Esophagus muscularis mucosa (tissue), 4 donors: ENCODE data around the gene TENM3. TPM values are rescaled to one million over a fixed set of nuclear protein-coding genes. Genes with fewer than 3 reads are reported as not detected.

ENCODE experiments used
- DNase-seq: peaks from one replicate; pipeline ENCODE4 v3.0.0-alpha.2; 2017; ENCODE audit errors: extremely low spot score
- H3K27ac ChIP-seq, 4 donors: fragments of 200-600 bp; sonication (generic); replicated peaks in 1 of 4; 1 replicate in 3 of 4; 2 replicates in 1 of 4; pipeline ENCODE4 v1.5.1; 2016 to 2019; ENCODE audit warnings: mild to moderate bottlenecking in 1 of 4
- H3K27me3 ChIP-seq, 4 donors: fragments of 200-600 bp; sonication (generic); one replicate each; pipeline versions ENCODE4 v1.5.1 to v1.6.0; 2016 to 2019
- H3K36me3 ChIP-seq, 4 donors: fragments of 200-600 bp; sonication (generic); one replicate each; pipeline ENCODE4 v1.5.1; 2016 to 2019
- H3K4me1 ChIP-seq, 4 donors: fragments of 200-600 bp; sonication (generic); one replicate each; pipeline ENCODE4 v1.5.1; 2016 to 2019
- H3K4me3 ChIP-seq, 4 donors: fragments of 200-600 bp; sonication (generic); 1 replicate in 2 of 4; 2 replicates in 2 of 4; pipeline ENCODE4 v1.5.1; 2016 to 2019; ENCODE audit warnings: mild to moderate bottlenecking in 4 of 4, moderate library complexity in 1 of 4
- H3K9me3 ChIP-seq, 4 donors: fragments of 200-600 bp; sonication (generic); 1 replicate in 3 of 4; 2 replicates in 1 of 4; pipeline ENCODE4 v1.5.1; 2016 to 2019
- CTCF ChIP-seq, 3 experiments: fragments of 200-600 bp in 2 of 3; fragments of 450-650 bp in 1 of 3; sonication (generic) in 2 of 3; IDR thresholded peaks; one replicate each; pipeline ENCODE4 v1.5.1; 2017 to 2019; ENCODE audit warnings: antibody characterized with exemption in 3 of 3, mild to moderate bottlenecking in 2 of 3, moderate library complexity in 1 of 3
- EP300 ChIP-seq: sonication (generic); formaldehyde crosslinking; IDR thresholded peaks from one replicate; pipeline ENCODE4 v1.6.1; 2017; ENCODE audit warnings: antibody characterized with exemption
- POLR2A ChIP-seq: fragments of 450-650 bp; IDR thresholded peaks from one replicate; pipeline ENCODE4 v1.6.1; 2017; ENCODE audit warnings: antibody characterized with exemption, moderate library complexity, mild to moderate bottlenecking, low read depth
- POLR2AphosphoS5 ChIP-seq, 2 donors: sonication (generic); formaldehyde crosslinking; IDR thresholded peaks; one replicate each; pipeline ENCODE4 v1.6.1; 2017; ENCODE audit warnings: antibody characterized with exemption in 2 of 2
- WGBS: methylation state at CpG from one replicate; pipeline ENCODE4 v1.1.5; 2018; 5-methylcytosine and 5-hydroxymethylcytosine counted together
- intact Hi-C: fragments of 100-400 bp; cut with DNase I; formaldehyde crosslinking; loops from one replicate; pipeline ENCODE4 v1.15.1; 2023
- total RNA-seq, 4 donors: library from RNA; depleted of rRNA; stranded (reverse); fragments of >200 nt; gene quantifications; one replicate each; pipeline versions ENCODE4 v1.1.0 to v1.2.1, GENCODE V29; 2016

TENM3 gene
- total RNA-seq, 4 donors from 2014 or later, result 16.2 to 30.5 (median 28.3) TPM

GRCh38 chr4:182230256-182230655 lies 12.9 kb upstream of the TENM3 start:
- H3K27ac ChIP-seq, result no peak overlapping the region

GRCh38 chr4:182231080-182231479 lies 12.1 kb upstream of the TENM3 start:
- no peak for DNase-seq
- 81% methylated on average over 4 of the region's 4 CpGs for WGBS
- Histone ChIP-seq H3K4me3 (no peak overlapping the region), H3K9me3 (no peaks in the 10 kb centered on the region), H3K4me1 (peaks cover 0 to 11% (median 2%) of the 10 kb centered on the region in 4 donors), H3K27me3 (no peaks in the 10 kb centered on the region), H3K36me3 (no peaks in the 10 kb centered on the region), H3K27ac (no peak overlapping the region)
- TF ChIP-seq EP300 (no peak), POLR2A (no peak), POLR2AphosphoS5 (IDR thresholded peaks at IDR 0.05) (no peak), CTCF (IDR thresholded peaks at IDR 0.05) (no peak)
- intact Hi-C loops, result no loop called here

More at GRCh38 chr4:182230256-182230655, 12.9 kb upstream of the TENM3 start:
- intact Hi-C loops, result no loop called here
- no peak overlapping the region for H3K4me3 ChIP-seq
- no peaks in the 10 kb centered on the region for H3K36me3 ChIP-seq
- WGBS, result 80% methylated on average over 11 of the region's 11 CpGs
- H3K9me3 ChIP-seq, result no peaks in the 10 kb centered on the region
- H3K4me1 ChIP-seq, result peaks cover 0 to 11% (median 2%) of the 10 kb centered on the region in 4 donors
- peak; percentile 87 for DNase-seq
- H3K27me3 ChIP-seq, result no peaks in the 10 kb centered on the region
- TF ChIP-seq EP300 (no peak), POLR2AphosphoS5 (IDR thresholded peaks at IDR 0.05) (no peak), POLR2A (no peak), CTCF (IDR thresholded peaks at IDR 0.05) (no peak)

- H3K27me3 ChIP-seq, result no peaks in the 10 kb centered on the region
- WGBS, result 78% methylated on average over 4 of the region's 5 CpGs
- TF ChIP-seq CTCF (IDR thresholded peaks at IDR 0.05), result no peak
- H3K9me3 ChIP-seq, result no peaks in the 10 kb centered on the region
- no peak overlapping the region for H3K4me3 ChIP-seq
- intact Hi-C loops, result no loop called here
- no peak overlapping the region for H3K27ac ChIP-seq
- H3K36me3 ChIP-seq, result no peaks in the 10 kb centered on the region
- H3K4me1 ChIP-seq, result peaks cover 0 to 11% (median 2%) of the 10 kb centered on the region in 4 donors
- DNase-seq, result peak; percentile 74
These were observed 11.7 kb upstream of the TENM3 start for GRCh38 chr4:182231496-182231895.

- Histone ChIP-seq H3K27me3 (no peaks in the 10 kb centered on the region), H3K4me1 (peaks cover 0 to 11% (median 2%) of the 10 kb centered on the region in 4 donors), H3K9me3 (no peaks in the 10 kb centered on the region), H3K27ac (no peak overlapping the region), H3K4me3 (no peak overlapping the region), H3K36me3 (no peaks in the 10 kb centered on the region)
- TF ChIP-seq EP300, result no peak
- TF ChIP-seq CTCF (IDR thresholded peaks at IDR 0.05), result no peak
- TF ChIP-seq POLR2AphosphoS5 (IDR thresholded peaks at IDR 0.05), result no peak
- no peak for TF ChIP-seq POLR2A
- no peak for DNase-seq
- intact Hi-C loops, result no loop called here
- 70% methylated on average over 12 of the region's 12 CpGs for whole genome bisulfite sequencing
These were observed 9.7 kb upstream of the TENM3 start for GRCh38 chr4:182233310-182234090.
